ENCODE results near the gene AP4E1. TPM values are rescaled to one million over a fixed set of nuclear protein-coding genes. Genes with fewer than 3 reads are reported as not detected.
"Not testable (repeated sequence)": the region's sequence is repeated elsewhere in the genome, so short reads cannot be mapped to it uniquely, and the experiment has no call there.

The AP4E1 gene
- total RNA-seq, 1 donor from 2014 or later: 17.9 TPM

DNA sequence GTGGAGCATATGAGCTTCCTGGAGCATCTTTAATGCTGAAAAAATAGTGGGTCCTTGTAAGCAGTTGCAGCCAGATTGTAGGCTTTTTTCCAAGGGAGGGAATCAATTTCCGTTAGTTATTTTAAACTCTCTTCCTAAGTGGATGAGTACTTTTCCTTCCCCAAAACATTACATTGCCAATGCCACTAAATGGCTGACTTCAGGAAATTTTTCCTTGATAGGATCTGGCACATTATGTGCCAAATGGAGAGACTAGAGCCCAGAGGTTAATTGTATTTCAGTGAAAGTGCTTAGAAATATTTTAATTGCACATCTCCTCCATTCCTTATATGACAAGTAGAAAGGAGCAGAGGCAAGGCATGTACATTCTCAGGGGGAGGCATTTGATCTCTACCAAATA lies 102.7 kb downstream of the AP4E1 start:
- H3K36me3 Mint-ChIP-seq (ENCODE audit: low read depth): peaks cover 28% of the 10 kb centered on the region
- H3K27me3 Mint-ChIP-seq (ENCODE audit: low read depth): no peaks in the 10 kb centered on the region

DNA sequence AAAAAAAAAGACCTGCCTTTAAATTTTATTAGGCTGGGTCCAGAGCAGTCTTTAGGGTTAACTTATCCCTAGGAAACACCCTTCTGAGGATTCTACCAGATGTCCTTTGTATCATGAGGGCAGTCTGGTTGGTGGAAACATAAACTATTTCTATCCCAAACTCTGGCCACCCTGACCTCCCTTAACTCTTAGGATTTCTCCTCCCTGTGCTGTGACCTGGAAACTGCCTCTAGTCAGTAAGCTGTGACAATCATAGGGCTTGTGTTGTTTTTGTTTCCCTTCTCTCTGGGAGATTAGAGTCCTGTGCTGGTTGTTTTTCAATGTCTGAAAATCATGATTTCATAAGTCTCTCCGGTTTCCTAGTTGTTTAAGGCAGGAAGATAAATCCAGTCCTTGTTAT lies 108.1 kb downstream of the AP4E1 start:
- peaks cover 4% of the 10 kb centered on the region for H3K9me3 Mint-ChIP-seq
- no peak overlapping the region for H3K4me3 Mint-ChIP-seq (ENCODE audit: low read depth)
- H3K27me3 Mint-ChIP-seq (ENCODE audit: low read depth): no peaks in the 10 kb centered on the region
- no peaks in the 10 kb centered on the region for H3K36me3 Mint-ChIP-seq (ENCODE audit: low read depth)
- no peaks in the 10 kb centered on the region for H3K4me1 Mint-ChIP-seq (ENCODE audit: low read depth)
- intact Hi-C loops (cut with micrococcal nuclease): no loop called here
- no peak overlapping the region for H3K27ac Mint-ChIP-seq
- no peak for DNase-seq (ENCODE audit: low spot score)

More for the DNA sequence above, 102.7 kb downstream of the AP4E1 start:
- no peak overlapping the region for H3K4me3 Mint-ChIP-seq (ENCODE audit: low read depth)
- no peak overlapping the region for H3K27ac Mint-ChIP-seq
- intact Hi-C loops (cut with micrococcal nuclease): no loop called here
- no peak for DNase-seq (ENCODE audit: low spot score)
- peaks cover 14% of the 10 kb centered on the region for H3K9me3 Mint-ChIP-seq
- H3K4me1 Mint-ChIP-seq (ENCODE audit: low read depth): no peaks in the 10 kb centered on the region

DNA sequence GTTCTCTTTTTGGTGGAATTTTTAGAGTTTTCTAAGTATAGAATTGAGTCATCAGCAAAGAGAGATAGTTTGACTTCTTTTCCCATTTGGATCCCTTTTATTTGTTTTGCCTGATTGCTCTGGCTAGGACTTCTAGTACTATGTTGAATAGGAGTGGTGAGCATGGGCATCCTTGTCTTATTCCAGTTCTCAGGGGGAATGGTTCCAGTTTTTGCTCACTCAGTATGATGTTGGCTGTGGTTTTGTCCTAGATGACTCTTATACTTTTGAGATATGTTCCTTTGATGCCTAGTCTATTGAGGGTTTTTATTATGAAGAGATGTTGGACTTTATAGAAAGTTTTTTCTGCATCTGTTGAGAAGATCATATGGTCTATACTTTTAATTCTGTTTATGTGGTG lies 113.7 kb downstream of the AP4E1 start:
- no peak for DNase-seq (ENCODE audit: low spot score)
- no peaks in the 10 kb centered on the region for H3K4me1 Mint-ChIP-seq (ENCODE audit: low read depth)
- H3K9me3 Mint-ChIP-seq: peaks cover 4% of the 10 kb centered on the region
- intact Hi-C loops (cut with micrococcal nuclease): no loop called here
- H3K27me3 Mint-ChIP-seq (ENCODE audit: low read depth): no peaks in the 10 kb centered on the region
- H3K27ac Mint-ChIP-seq: no peak overlapping the region
- H3K4me3 Mint-ChIP-seq (ENCODE audit: low read depth): no peak overlapping the region
- no peaks in the 10 kb centered on the region for H3K36me3 Mint-ChIP-seq (ENCODE audit: low read depth)

DNA sequence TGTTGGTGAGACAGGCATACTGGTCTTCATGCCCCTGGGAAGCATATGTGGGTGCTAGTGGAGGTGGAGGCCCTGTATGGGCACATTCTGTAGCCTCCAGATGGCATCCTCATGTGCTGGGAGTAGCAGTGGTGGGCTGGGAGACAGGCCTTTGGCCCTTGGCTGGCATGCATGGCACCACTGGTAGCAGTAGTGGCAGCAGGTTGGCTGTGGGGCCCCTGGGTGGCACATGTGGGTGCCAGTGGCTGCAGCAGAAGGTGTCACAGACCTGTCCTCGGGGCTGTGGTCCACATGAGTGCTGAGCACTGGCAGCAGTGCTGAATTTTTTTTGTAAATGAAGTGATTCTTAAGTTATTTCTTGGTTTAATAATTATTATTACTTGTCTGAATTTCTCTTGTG lies 115.0 kb downstream of the AP4E1 start:
- Mint-ChIP-seq H3K4me1 (ENCODE audit: low read depth) (no peaks in the 10 kb centered on the region), H3K9me3 (peaks cover 4% of the 10 kb centered on the region), H3K4me3 (ENCODE audit: low read depth) (no peak overlapping the region), H3K27me3 (ENCODE audit: low read depth) (peaks cover 2% of the 10 kb centered on the region), H3K36me3 (ENCODE audit: low read depth) (no peaks in the 10 kb centered on the region), H3K27ac (no peak overlapping the region)
- intact Hi-C loops (cut with micrococcal nuclease): no loop called here
- no peak for DNase-seq (ENCODE audit: low spot score)

DNA sequence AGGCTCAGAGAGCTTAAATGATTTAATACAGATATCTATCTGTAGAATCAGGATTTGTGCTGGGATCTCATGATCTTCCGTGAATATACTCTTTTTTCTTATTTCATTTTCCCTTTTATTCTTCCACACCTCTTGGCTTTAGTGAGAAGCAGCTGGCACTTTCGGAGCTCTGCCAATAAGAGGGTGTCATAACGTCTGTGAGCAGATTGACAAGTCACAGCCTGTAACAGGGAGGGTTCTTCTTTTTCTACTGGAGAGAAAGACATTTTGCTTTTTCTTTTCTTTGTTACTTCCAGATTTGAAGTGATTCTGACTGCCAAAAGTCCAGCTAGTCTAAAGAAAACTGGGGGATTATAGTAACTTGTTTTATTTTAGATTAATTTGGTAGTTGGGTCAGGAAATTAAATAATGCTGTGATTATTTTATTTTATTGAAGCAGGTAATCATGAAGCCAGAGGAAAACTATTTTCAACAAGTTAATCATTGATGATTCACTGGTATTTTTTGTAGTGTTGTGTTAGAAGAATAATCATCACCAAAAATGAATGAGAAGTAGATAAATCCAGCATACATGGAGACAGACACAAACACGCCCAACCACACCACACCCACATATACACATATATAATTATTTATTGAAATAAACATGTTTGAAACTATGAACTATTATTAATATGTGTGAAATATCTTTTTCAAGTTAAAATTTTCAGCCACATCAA lies 116.4 kb downstream of the AP4E1 start:
- no peak for DNase-seq (ENCODE audit: low spot score)
- no peak overlapping the region for H3K4me3 Mint-ChIP-seq (ENCODE audit: low read depth)
- peaks cover 2% of the 10 kb centered on the region for H3K9me3 Mint-ChIP-seq
- intact Hi-C loops (cut with micrococcal nuclease): no loop called here
- no peaks in the 10 kb centered on the region for H3K4me1 Mint-ChIP-seq (ENCODE audit: low read depth)
- H3K36me3 Mint-ChIP-seq (ENCODE audit: low read depth): no peaks in the 10 kb centered on the region
- peaks cover 2% of the 10 kb centered on the region for H3K27me3 Mint-ChIP-seq (ENCODE audit: low read depth)
- H3K27ac Mint-ChIP-seq: no peak overlapping the region

DNA sequence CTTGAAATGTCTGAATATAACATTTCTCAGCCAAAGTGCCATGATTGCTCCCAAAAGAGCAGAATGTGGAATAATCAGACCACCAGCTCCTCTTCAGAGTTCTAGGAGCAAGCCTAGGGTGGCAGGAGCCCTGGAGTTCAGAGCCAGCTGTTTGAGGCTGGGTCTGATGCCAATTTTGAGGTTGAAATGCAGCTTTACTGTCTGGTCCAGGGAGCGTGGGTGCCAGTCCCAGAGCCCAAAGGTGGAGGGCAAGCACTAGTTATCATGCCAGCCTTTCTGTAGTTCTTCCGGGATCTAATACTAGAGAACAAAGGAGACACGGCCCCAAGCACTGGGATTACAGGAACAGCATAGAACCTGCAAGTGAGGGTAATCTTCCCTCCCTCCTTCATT lies 117.0 kb downstream of the AP4E1 start:
- intact Hi-C loops (cut with micrococcal nuclease): no loop called here

DNA sequence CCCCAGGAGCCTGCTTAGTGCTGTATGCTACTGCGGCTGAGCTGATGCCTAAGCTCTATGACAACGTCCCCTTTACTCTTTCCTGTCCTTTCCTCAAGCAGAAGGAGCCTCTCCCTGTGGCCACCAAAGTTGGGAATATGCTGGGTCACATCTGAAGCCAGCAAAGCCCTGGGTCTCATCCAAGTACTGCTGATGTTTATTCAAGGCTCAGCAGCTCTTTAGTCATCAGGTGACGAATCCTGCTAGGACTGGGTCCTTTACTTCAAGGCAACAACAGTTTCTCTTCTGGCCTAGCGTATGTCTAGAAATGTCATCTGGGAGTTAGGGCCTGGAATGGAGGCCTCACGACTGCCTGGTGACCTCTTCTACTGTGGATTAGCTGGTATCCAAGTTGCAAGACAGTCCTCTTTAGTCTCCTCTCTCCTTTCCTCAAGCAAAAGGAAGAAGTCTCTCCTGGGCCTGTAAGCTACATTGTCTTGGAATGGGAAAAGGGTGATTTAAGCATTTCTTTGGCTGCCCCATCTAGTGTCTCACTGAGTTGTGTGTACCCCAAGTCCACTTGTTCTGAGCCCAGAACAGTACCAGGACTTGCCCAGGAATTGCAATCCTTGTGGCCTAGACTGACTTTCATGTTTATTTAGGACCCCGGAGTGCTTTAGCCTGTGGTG lies 122.3 kb downstream of the AP4E1 start:
- Mint-ChIP-seq H3K9me3 (no peaks in the 10 kb centered on the region), H3K27ac (no peak overlapping the region), H3K27me3 (ENCODE audit: low read depth) (peaks cover 2% of the 10 kb centered on the region), H3K4me1 (ENCODE audit: low read depth) (no peaks in the 10 kb centered on the region), H3K4me3 (ENCODE audit: low read depth) (no peak overlapping the region), H3K36me3 (ENCODE audit: low read depth) (no peaks in the 10 kb centered on the region)
- intact Hi-C loops (cut with micrococcal nuclease): no loop called here
- DNase-seq (ENCODE audit: low spot score): no peak

More for the DNA sequence above, 117.0 kb downstream of the AP4E1 start:
- H3K27me3 Mint-ChIP-seq (ENCODE audit: low read depth): peaks cover 2% of the 10 kb centered on the region
- H3K27ac Mint-ChIP-seq: no peak overlapping the region
- no peaks in the 10 kb centered on the region for H3K4me1 Mint-ChIP-seq (ENCODE audit: low read depth)
- no peaks in the 10 kb centered on the region for H3K9me3 Mint-ChIP-seq
- no peaks in the 10 kb centered on the region for H3K36me3 Mint-ChIP-seq (ENCODE audit: low read depth)
- no peak overlapping the region for H3K4me3 Mint-ChIP-seq (ENCODE audit: low read depth)
- no peak for DNase-seq (ENCODE audit: low spot score)

DNA sequence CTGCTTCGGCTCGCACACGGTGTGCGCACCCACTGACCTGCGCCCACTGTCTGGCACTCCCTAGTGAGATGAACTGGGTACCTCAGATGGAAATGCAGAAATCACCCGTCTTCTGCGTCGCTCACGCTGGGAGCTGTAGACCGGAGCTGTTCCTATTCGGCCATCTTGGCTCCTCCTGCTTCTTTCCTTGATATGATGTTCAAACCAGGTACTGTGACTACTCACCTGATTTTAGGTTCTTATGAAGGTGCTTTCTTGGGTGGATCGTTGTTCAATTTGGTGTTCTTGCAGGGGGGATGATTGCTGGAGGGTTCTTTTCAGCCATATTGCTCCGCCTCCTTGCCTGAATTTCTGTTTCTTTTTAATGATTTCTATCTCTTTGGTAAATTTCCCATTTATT lies 129.0 kb downstream of the AP4E1 start:
- H3K4me3 Mint-ChIP-seq (ENCODE audit: low read depth); H3K9me3 Mint-ChIP-seq; H3K27ac Mint-ChIP-seq; H3K27me3 Mint-ChIP-seq (ENCODE audit: low read depth); DNase-seq (ENCODE audit: low spot score); intact Hi-C loops (cut with micrococcal nuclease); H3K4me1 Mint-ChIP-seq (ENCODE audit: low read depth); H3K36me3 Mint-ChIP-seq (ENCODE audit: low read depth): not testable (repeated sequence)

DNA sequence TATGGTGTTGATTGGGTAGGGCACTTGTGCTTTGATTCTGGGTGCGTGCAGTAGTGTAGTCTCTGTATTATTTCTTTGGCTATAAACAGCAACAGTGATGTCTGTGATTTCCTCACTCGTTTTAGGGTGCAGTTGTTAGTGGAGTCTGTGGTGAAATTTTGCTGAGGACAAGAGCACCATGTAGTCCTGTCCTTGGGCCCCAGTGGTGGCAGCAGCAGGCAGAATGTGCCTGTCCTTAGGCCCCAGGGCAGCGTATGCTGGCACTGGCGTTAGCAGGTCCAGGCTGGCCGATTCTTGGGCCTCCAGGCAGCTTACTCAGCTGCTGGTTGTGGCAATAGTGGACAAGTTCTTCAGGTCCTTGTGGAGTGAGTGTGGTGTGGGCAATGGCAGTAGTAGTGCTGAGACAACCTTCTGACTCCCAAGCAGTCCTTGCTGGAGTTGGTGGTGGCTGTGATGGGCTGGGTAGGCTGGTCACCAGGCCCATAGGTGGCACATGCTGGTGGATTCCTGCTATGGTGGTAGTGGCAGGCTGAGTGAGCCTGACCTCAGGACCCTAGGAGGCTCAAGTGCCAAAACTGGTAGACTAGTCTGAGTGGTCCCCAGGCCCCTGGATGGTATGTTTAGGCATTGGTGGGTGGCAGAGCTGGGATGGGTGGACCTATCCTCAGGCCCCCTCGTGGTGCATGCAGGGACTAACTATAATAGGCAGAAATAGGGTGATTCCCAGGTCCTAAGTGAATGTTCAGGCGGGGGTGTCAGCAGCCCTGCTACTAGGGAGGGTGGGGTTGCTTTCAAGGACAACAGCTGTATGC lies 129.9 kb downstream of the AP4E1 start:
- Mint-ChIP-seq H3K27ac (no peak overlapping the region), H3K4me3 (ENCODE audit: low read depth) (no peak overlapping the region), H3K36me3 (ENCODE audit: low read depth) (no peaks in the 10 kb centered on the region), H3K27me3 (ENCODE audit: low read depth) (peaks cover 3% of the 10 kb centered on the region), H3K9me3 (no peaks in the 10 kb centered on the region), H3K4me1 (ENCODE audit: low read depth) (no peaks in the 10 kb centered on the region)
- intact Hi-C loops (cut with micrococcal nuclease): no loop called here
- no peak for DNase-seq (ENCODE audit: low spot score)

DNA sequence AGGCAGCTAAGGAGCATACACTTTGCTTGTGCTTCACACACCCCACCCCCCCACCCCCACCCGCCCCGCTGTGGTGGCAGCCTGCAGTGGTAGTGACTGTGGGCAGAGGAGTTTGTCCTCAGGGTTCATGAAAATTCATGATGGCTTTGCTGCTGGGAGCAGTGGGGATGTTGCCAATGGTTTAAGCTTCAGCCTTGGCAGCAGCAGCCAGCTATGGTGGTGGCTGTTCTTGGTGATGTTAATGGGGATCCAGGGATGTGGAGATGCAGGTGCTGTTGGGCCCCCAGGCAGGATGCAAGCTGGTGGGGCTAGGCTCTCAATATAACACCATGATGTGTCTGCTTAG lies 130.5 kb downstream of the AP4E1 start:
- H3K27ac Mint-ChIP-seq: no peak overlapping the region
- H3K27me3 Mint-ChIP-seq (ENCODE audit: low read depth): peaks cover 3% of the 10 kb centered on the region
- no peak overlapping the region for H3K4me3 Mint-ChIP-seq (ENCODE audit: low read depth)
- no peaks in the 10 kb centered on the region for H3K36me3 Mint-ChIP-seq (ENCODE audit: low read depth)
- H3K4me1 Mint-ChIP-seq (ENCODE audit: low read depth): no peaks in the 10 kb centered on the region
- H3K9me3 Mint-ChIP-seq: no peaks in the 10 kb centered on the region
- intact Hi-C loops (cut with micrococcal nuclease): no loop called here
- no peak for DNase-seq (ENCODE audit: low spot score)

DNA sequence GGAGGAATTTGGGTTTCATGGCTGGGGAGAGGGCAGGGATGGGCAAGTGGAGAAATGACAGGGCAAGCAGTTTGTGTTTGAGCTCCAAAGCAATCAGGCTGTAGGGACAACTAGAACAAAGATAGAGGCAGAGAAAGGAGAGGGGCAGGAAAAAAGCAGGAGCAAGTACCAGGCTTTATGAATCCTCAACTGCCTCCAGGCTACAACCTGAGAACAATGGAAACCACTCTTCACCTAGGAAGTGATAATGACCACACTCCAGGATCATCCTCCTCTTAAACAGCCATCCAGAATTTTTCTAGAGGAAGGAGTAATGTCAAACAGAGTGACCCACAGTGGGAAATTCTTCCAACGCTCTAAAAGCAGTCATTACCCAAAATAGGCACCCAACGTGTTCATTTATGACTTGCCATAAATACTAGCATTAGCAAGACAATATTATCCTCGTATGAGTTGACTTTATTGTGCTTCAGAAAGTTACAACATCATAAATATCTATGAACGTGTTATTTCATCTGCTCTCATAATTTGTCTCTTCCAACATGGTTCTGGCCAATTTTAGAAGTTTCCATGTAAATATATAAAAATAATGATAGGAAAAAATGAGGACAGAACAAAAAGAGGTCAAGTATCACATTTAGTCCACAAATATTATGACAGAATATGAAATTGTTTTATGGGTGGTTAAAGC lies 135.7 kb downstream of the AP4E1 start:
- H3K9me3 Mint-ChIP-seq: no peaks in the 10 kb centered on the region
- peaks cover 9% of the 10 kb centered on the region for H3K27me3 Mint-ChIP-seq (ENCODE audit: low read depth)

DNA sequence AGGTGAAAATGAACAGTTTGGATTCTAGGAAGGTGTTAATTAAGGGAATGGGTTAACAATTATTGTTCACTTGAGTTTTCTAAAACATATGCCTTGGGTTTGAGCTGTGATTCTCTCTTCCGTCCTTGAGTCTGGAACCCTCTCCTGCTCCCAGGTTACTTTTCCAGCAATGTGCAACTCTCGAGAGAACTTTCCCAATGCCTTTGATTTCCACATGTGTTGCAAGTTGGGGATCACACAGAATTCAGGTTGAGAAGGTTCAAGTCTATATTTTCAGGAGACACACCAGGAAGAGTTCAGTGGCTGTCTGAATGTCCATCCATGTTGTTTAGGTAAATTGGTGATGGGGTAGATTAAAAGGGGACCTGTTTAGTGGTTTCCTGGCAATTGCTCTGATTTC lies 137.5 kb downstream of the AP4E1 start:
- H3K9me3 Mint-ChIP-seq: no peaks in the 10 kb centered on the region
- no peaks in the 10 kb centered on the region for H3K36me3 Mint-ChIP-seq (ENCODE audit: low read depth)
- H3K27me3 Mint-ChIP-seq (ENCODE audit: low read depth): peaks cover 9% of the 10 kb centered on the region
- H3K4me1 Mint-ChIP-seq (ENCODE audit: low read depth): no peaks in the 10 kb centered on the region
- H3K27ac Mint-ChIP-seq: no peak overlapping the region
- intact Hi-C loops (cut with micrococcal nuclease): no loop called here
- no peak for DNase-seq (ENCODE audit: low spot score)
- H3K4me3 Mint-ChIP-seq (ENCODE audit: low read depth): no peak overlapping the region

More for the DNA sequence above, 135.7 kb downstream of the AP4E1 start:
- no peak for DNase-seq (ENCODE audit: low spot score)
- intact Hi-C loops (cut with micrococcal nuclease): no loop called here
- H3K4me1 Mint-ChIP-seq (ENCODE audit: low read depth): no peaks in the 10 kb centered on the region
- no peaks in the 10 kb centered on the region for H3K36me3 Mint-ChIP-seq (ENCODE audit: low read depth)
- no peak overlapping the region for H3K27ac Mint-ChIP-seq
- no peak overlapping the region for H3K4me3 Mint-ChIP-seq (ENCODE audit: low read depth)
